GM18502 (cell line): ENCODE data around the gene ZEB1.

Experiments
- ATAC-seq: cut with Tn5 transposase; IDR thresholded peaks from one replicate; pipeline ENCODE4 v1.9.1; 2021; ENCODE audit warnings: mild to moderate bottlenecking; ENCODE audit not compliant: unreplicated experiment, poor library complexity

The ZEB1 gene

DNA sequence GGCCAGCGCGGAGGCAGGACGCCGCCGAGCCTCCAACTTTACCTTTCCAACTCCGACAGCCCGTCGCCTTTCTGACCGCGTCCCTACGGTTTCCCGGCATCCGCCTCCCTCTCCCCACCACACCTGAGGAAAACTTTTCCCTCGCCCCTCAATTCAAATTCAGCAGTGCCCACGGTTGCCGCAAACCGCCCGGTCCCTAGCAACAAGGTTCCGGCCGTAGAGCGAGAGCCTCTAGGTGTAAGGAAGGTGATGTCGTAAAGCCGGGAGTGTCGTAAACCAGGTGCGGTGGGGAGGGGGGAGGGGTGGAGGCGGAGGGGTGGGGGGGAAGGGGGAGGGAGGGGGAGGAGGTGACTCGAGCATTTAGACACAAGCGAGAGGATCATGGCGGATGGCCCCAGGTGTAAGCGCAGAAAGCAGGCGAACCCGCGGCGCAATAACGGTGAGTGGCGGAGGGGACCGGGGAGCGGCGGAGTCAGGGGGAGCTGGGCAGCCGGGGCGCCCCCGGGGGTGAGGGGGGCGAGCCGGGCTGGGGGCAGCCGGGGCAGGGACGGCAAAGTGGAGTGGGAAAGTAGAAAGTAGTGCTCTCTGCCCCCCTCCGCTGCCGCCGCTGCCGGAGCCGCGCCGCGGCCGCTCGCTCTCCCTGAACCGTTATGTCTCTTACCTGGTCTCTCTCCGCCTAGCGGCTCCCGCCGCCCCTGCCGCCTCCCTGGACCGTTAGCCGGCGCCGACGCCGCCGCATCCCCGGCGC lies at the start of gene ZEB1:
Gene ZEB1 (plus strand): TSS at position 363 of the 748 bp plus-strand sequence. CDS start 19 bp downstream, at position 382.
- ATAC-seq: peak; percentile 31

GRCh38 chr10:31270954-31271353 lies 48.1 kb upstream of the ZEB1 start:
- ATAC-seq: no peak

DNA sequence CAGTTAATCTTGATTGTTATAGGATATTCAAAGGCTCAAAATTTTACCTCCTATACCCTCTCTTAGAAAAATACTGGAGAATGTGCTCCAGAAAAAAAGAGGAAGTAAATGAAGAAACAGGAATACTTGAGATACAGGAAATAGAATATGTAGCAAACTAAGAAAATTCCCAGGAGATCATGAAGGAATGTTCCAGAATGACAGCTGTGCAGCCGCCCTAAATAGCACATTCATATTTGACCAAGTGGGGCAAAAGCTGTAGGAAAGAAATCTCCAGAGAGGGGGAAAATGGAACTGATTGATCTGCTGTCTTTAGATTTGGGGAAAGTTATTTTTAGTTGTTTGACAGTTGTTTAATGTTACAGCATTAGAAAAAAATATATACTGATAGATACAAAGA lies 46.2 kb upstream of the ZEB1 start:
- no peak for ATAC-seq

DNA sequence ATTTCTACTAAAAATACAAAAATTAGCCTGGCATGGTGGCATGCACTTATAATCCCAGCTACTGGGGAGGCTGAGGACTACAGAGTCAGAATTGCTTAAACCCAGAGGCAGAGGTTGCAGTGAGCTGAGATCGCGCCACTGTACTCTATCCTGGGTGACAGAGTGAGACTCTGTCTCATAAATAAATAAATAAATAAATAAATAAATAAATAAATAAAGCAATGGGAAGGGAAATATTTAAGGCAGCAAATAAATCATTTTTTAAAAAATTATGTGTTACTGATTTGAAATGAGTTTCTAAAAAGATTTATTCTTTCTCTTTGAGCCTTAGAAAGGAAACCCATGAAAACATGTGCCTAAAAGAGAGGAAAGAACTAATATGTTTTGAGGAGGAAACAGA lies 45.2 kb upstream of the ZEB1 start:
- no peak for ATAC-seq

DNA sequence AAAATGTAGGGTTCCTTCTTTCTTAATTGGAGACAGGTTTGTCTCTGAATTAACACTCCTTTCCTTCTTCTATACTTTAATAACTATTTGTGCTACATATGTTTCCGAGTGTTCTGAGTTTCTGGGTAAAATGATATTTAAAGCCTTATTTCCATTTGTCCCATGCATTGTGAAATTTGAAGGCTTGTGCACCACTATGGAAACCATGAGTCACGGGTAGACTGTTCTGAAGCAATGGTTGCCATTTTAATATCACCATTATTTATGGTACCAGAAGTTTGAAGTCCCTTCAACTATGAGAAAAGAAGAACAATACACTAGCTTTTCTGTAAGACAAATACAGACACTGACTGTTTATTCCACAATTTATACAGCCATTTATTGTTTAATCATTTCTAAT lies 44.7 kb upstream of the ZEB1 start:
- ATAC-seq: no peak

- ATAC-seq: no peak
Observed at GRCh38 chr10:31278279-31278941, 40.6 kb upstream of the ZEB1 start.

- no peak for ATAC-seq
Observed at GRCh38 chr10:31280972-31281371, 38.0 kb upstream of the ZEB1 start.

GRCh38 chr10:31288001-31288400 lies 31.0 kb upstream of the ZEB1 start:
- ATAC-seq: no peak

DNA sequence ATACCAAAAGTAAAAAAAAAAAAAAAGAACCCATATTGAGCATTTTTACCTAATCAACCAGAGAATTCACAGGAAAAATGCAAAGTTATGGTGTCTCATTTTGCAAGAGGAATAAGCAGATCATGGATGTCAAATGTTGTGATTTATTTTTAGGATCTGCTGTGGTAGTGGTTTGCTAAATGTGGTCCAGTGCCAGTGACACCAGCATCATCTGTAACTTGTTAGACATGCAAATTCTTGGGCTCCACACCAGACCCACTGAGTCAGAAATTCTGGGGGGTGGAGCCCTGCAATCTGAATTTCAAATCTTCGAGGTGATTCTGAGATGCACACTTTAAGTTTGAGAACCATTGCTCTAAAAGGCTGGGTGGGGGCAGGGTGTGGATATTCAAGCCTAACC lies 30.1 kb upstream of the ZEB1 start:
- no peak for ATAC-seq

DNA sequence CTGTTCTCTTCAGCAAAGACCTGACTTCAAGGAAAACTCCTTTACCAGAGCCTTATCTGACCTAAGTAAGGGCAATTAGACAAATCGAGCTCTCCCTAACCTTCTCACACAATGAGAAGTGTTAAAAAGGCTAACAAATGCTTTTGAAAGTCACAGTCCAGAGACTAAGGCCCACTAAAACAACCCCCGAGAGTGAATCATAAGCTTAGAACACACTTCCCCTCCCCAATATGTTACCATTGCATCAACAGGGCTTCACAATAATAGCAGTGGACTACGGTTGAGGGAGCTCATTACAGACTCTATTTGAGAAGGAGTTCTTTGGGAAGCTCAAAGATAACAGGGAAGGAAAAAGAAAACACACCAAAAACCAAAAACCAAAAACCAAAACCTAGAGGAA lies 28.6 kb upstream of the ZEB1 start:
- ATAC-seq: no peak

DNA sequence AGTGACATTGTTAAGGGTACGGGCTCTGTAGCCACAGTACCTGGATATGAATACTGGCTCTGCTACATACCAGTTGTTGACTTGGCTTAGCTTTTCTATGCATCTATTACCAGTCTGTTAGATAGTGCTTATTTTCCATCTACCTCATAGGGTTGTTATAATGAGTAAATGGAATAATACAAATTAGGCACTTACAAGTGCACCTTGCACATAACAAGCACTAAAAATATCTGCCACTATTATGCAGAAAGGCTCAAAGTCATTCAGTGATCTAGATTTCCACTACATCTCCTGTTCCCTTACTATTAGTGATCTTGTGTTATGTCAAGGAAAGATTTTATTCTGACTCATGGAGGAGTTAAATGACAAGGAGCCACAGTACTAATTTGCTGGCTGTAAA lies 27.9 kb upstream of the ZEB1 start:
- no peak for ATAC-seq

DNA sequence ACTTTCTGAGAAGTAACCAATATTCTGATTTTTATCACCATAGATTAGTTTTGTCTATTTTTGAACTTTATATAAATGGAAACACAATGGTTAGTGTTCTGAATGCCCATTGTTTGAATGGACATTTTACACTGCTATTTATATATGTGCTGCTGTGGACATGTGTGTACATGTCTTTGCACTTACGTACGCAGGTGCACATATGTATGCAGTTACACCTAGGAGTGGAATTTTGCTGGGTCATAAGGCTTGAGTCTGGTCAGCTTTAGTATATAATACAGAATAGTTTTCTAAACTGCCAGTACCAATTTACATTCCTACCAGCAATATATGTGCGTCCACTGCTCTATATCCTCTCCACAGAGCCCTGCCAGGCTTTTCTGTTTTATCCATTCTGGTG lies 24.5 kb upstream of the ZEB1 start:
- no peak for ATAC-seq

GRCh38 chr10:31296754-31297153 lies 22.3 kb upstream of the ZEB1 start:
- no peak for ATAC-seq

DNA sequence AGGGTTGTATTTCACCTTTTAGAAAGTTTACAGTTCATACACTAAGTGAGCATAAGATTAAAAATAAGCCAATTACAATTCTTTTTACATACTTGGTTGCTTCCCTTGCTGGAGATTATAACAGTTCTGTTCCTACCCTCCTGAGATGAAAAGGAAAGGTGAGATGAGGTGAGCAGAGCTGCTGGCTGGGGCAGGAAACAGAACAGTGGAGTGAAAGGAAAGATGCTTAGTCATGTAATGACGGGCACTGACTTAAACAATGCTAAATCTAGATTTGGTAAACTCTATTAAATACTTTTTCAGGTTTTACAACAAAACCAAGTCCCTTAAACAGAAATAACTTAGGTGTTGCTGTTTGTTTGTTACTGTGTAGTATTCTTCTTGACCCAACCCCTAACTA lies 19.9 kb upstream of the ZEB1 start:
- ATAC-seq: no peak

DNA sequence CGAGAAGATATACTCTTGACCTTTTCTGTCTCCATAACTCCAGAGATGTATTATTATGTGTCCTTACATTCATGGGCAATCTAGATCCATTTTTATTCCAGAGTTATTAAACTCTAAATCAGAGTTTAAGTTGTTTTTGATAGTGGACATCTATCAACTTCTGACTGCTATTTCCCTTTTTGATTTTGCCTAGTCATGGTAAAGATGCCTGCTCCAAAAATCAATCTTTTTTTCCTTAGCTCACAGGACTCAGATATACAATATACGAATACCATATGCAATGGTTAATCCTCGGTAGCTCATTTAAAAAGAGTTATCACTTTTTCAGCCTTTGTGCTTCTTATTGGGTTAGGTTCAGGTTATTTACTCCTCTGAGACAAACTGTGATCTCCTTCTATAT lies 15.8 kb upstream of the ZEB1 start:
- ATAC-seq: no peak

GRCh38 chr10:31304291-31304970 lies 14.6 kb upstream of the ZEB1 start:
- no peak for ATAC-seq

DNA sequence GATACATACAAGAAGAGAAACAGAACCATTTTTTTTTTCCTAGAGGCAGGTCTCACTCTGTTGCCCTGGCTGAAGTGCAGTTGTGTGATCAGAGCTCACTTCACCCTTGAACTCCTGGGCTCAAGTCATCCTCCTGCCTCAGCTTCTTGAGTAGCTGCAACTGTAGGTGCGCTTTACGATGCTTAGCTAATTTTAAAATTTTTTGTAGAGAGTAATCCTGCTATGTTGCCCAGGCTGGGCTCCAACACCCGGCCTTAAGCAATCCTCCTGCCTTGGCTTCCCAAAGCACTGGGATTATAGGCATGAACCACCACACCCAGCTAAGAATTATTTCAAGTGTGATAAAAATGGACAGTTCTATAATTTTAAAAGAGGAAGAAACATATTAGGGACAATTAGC lies 5.6 kb upstream of the ZEB1 start:
- ATAC-seq: no peak

DNA sequence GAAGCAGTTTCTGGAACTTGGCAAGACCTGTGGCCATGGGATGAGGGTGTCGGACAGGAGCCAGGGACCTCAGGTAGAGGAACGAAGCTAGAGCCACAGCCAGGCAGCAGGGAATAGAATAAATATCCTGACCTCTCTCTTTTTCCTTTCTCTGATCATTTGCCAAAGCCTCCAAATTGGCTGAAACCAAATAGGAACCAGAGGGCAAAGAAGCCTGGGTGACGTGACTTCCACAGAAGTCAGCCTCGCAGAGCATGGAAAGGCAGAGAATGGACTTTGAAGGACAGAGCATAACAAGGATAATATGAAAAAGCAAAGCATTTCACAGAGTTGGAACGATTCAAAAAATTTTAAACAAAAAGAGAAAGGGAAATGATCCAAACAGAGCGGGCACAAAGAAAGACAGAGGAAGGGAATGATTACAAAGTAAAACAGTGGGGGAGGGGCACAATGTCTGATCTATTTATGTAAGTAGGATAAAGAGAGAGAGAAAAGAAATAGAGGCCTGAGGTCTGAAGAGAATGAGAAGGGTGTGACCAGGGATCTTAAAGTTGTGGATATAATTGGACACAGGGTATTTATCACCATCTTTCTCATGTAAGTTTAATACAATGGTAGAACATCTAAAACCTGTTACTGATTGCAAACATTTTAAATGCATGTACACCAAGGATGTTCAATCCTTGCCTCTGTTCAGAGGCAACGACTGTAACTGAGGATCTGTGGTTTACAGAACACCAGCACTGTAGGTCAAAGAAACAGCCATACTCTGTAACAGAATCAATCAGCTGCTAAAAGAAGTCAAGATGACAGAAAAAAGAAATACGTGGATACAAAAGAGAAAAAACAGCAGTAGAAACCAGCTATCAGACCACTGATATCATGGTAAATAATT lies 4.5 kb upstream of the ZEB1 start:
- ATAC-seq: no peak

GRCh38 chr10:31315453-31315852 lies 3.6 kb upstream of the ZEB1 start:
- ATAC-seq: no peak

- ATAC-seq: no peak
Observed at GRCh38 chr10:31317171-31317570, 1.8 kb upstream of the ZEB1 start.
